VCaP (cell line): ENCODE results near the gene MMS19.

ENCODE experiments used
- H3K27ac ChIP-seq: fragments of 450-650 bp; 2 replicates; pipeline ENCODE4 v1.5.1; 2017
- TF ChIP-seq, protein P1 (sequence below): fragments of 450-650 bp; conservative IDR thresholded peaks from 2 replicates; pipeline ENCODE4 v1.5.1; 2017; ENCODE audit warnings: mild to moderate bottlenecking, moderate library complexity

The MMS19 gene

DNA sequence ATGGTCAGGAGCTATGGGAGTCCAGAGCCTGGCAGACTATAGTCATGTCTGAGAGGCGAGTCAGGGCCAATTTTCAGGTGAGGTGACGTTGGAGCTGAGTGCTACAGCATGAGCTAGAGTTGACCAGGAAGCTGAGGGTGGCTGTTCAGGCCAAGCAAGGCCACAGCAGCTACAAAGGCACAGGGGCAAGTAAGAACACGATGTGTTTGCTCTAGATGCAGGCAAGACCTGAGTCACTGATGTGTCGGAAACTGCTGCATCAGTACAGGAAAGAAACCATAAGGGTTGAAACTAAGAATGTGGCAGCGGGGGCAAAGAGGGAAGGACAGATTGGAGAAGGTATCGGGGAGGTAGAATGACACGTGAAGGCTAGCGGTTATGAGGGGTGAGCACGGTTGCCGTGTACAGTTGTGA lies 85.3 kb downstream of the MMS19 start:
- TF ChIP-seq, protein P1, sequence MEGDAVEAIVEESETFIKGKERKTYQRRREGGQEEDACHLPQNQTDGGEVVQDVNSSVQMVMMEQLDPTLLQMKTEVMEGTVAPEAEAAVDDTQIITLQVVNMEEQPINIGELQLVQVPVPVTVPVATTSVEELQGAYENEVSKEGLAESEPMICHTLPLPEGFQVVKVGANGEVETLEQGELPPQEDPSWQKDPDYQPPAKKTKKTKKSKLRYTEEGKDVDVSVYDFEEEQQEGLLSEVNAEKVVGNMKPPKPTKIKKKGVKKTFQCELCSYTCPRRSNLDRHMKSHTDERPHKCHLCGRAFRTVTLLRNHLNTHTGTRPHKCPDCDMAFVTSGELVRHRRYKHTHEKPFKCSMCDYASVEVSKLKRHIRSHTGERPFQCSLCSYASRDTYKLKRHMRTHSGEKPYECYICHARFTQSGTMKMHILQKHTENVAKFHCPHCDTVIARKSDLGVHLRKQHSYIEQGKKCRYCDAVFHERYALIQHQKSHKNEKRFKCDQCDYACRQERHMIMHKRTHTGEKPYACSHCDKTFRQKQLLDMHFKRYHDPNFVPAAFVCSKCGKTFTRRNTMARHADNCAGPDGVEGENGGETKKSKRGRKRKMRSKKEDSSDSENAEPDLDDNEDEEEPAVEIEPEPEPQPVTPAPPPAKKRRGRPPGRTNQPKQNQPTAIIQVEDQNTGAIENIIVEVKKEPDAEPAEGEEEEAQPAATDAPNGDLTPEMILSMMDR, result no peak

GRCh38 chr10:97411406-97411805 lies 86.8 kb downstream of the MMS19 start:
- H3K27ac ChIP-seq, result no peak overlapping the region
- TF ChIP-seq, protein P1, result no peak

More for the DNA sequence above, 85.3 kb downstream of the MMS19 start:
- H3K27ac ChIP-seq, result no peak overlapping the region

DNA sequence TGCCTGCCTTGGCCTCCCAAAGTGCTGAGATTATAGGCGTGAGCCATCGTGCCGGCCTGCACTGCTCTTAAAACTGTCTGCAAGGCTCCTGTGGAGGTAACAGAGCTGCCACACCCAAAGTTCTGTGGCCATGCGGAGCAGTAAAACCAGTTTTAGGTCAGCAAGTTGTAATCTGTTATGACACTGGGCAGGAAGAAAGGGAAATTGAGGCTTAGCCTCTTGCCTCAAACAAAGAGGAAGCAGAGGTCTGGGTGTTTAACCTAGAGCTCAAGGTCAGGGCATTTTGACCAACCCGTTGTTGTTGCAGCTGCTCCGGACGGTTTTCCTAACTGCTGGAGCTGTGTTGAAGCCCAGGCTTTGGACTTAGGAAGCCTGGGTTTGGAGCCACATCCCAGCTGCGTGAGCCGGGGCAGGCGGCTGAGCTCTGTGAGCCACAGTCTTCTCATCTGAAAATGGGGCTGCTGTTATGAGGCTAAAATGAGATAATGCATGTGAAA lies 89.7 kb downstream of the MMS19 start:
- TF ChIP-seq, protein P1, result no peak
- H3K27ac ChIP-seq, result no peak overlapping the region
